ENCODE measurements around the gene SKA1.

- TF ChIP-seq PKNOX1 (IDR thresholded peaks at IDR 0.05) (no peak), FOXK2 (IDR thresholded peaks at IDR 0.05) (no peak), L3MBTL2 (conservative IDR thresholded peaks at IDR 0.05) (no peak), SP1 (IDR thresholded peaks at IDR 0.05) (no peak), BHLHE40 (IDR thresholded peaks at IDR 0.05; ENCODE audit: borderline replicate concordance) (no peak)
Measured at GRCh38 chr18:50410894-50411293, 36.0 kb downstream of the SKA1 start.
